Measurements from ENCODE around the gene AVPR1A.
"Not testable (repeated sequence)": the region's sequence is repeated elsewhere in the genome, so short reads cannot be mapped to it uniquely, and the experiment has no call there.

Gene AVPR1A

DNA sequence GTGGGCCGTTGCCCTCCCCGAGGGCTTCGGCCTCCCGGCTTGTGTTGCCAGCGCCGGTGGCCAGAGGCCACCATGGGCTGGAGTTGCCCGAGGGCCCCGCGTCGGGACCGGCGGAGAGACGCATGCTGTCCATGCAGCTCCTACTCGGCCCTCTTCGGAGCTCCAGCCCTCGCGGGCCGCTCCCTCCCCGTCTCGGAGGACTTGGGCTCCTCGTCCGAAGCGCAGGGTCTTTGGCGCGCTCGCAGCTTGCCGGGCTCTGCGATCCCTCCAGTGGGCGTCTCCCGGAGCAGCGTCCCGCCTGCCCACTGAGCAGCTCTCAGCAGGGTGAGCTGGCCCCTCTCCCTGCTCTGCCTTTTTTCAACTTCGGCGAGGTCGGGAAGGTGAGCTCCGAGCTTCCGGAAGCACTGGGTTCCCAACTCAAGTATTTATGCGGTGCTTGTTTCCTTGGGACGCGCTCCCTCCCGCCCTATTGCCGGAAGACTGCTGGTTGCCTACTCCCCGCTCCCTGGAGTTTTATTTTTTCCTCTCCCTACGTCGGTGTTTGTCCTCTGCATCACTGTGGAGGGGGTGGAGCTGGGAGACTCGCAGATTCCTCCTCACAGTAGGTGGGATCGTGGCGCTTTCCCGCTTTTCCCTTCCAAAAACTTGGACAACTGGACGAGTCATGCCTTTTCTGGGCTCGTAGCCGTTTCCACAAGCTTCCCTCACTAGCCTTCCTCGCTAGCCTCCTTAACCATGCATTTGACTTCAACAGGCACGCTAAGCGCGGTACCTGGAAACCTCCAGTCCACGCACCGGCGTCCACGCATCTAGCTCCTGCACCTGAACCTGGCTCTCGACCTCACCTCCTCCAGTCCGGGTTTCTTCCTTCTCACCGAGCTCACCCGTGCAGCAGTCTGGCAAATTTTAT lies at the start of gene AVPR1A:
Gene AVPR1A, minus strand, starts transcription at position 489 of the 910 bp plus-strand sequence. Its CDS starts 365 bp downstream, at position 124.
- in situ Hi-C loops (cut with MboI; ENCODE audit: low sequenced_read_pairs), result no loop called here

GRCh38 chr12:63196168-63196567 lies 45.2 kb upstream of the AVPR1A start:
- in situ Hi-C loops (cut with MboI; ENCODE audit: low sequenced_read_pairs), result no loop called here

- in situ Hi-C loops (cut with MboI; ENCODE audit: low sequenced_read_pairs), result no loop called here
These were observed 28.2 kb upstream of the AVPR1A start for GRCh38 chr12:63179224-63179623.

- in situ Hi-C loops (cut with MboI; ENCODE audit: low sequenced_read_pairs), result no loop called here
These were observed 19.3 kb upstream of the AVPR1A start for GRCh38 chr12:63170321-63170720.

DNA sequence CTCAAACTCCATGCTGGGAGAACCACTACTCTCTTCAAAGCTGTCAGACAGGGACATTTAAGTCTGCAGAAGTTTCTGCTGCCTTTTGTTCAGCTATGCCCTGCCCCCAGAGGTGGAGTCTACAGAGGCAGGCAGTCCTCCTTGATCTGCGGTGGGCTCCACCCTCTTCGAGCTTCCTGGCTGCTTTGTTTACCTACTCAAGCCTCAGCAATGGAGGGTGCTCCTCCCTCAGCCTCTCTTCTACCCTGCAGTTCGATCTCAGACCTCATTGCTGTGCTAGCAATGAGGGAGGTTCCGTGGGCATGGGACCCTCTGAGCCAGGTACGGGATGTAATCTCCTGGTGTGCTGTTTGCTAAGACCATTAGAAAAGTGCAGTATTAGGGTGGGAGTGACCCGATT lies 16.7 kb upstream of the AVPR1A start:
- in situ Hi-C loops (cut with MboI; ENCODE audit: low sequenced_read_pairs), result not testable (repeated sequence)

- in situ Hi-C loops (cut with MboI; ENCODE audit: low sequenced_read_pairs), result no loop called here
These were observed 13.9 kb upstream of the AVPR1A start for GRCh38 chr12:63164911-63165310.

GRCh38 chr12:63163541-63163940 lies 12.5 kb upstream of the AVPR1A start:
- in situ Hi-C loops (cut with MboI; ENCODE audit: low sequenced_read_pairs), result no loop called here

GRCh38 chr12:63155375-63155774 lies 4.4 kb upstream of the AVPR1A start:
- in situ Hi-C loops (cut with MboI; ENCODE audit: low sequenced_read_pairs), result no loop called here

- in situ Hi-C loops (cut with MboI; ENCODE audit: low sequenced_read_pairs), result no loop called here
These were observed 3.6 kb upstream of the AVPR1A start for GRCh38 chr12:63154560-63154959.

GRCh38 chr12:63152321-63152700 lies 1.3 kb upstream of the AVPR1A start:
- in situ Hi-C loops (cut with MboI; ENCODE audit: low sequenced_read_pairs), result no loop called here

GRCh38 chr12:63151623-63152320 lies 771 bp upstream of the AVPR1A start:
- in situ Hi-C loops (cut with MboI; ENCODE audit: low sequenced_read_pairs), result no loop called here

DNA sequence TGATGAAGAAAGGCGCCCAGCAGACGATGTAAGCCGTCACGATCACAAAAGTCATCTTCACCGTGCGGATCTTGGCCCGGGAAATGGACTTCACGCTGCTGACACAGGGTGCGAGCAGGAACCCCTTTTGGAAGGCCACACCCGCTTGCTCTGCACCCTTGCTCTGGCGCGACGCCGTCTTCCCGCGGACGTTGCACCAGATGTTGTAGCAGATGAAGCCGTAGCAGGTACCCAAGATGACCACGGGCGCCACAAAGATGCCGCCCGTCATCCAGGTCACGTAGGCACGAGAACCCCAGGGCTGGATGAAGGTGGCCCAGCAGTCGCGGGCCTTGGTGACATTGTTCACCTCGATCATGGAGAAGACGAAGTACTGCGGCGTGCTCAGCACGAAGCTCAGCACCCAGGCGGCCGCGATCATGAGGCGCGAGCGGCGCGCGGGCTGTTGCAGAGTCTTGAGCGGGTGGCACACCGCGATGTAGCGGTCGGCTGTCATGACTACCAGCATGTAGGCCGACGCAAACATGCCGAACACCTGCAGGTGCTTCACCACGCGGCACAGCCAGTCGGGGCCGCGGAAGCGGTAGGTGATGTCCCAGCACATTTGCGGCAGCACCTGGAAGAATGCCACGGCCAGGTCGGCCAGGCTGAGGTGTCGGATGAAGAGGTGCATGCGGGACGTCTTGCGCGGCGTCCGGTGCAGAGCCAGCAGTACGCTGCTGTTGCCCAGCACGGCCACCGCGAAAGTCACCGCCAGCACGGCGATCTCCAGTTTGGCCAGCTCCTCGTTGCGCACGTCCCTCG lies 890 bp downstream of the AVPR1A start:
- in situ Hi-C loops (cut with MboI; ENCODE audit: low sequenced_read_pairs), result no loop called here

GRCh38 chr12:63144556-63144955 lies 6.4 kb downstream of the AVPR1A start:
- in situ Hi-C loops (cut with MboI; ENCODE audit: low sequenced_read_pairs), result no loop called here

DNA sequence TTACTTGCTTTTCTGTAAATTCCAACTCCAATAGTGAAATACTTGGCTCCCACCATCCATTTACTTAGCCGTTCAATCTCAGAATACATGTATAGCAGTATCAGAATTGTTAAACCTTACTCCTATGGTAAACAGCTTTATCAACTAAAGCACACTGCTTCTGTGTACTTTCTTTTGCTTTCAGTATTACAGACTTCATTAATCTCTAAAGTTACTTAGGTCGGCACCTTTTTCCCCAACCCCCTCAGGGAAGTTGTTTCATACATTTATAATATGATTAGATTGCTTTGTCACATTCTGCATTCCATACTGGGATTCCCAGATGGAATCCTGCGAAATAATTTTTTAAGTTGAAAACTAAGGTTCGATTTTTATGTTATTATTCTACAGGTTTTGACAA lies 12.5 kb downstream of the AVPR1A start:
- in situ Hi-C loops (cut with MboI; ENCODE audit: low sequenced_read_pairs), result no loop called here

DNA sequence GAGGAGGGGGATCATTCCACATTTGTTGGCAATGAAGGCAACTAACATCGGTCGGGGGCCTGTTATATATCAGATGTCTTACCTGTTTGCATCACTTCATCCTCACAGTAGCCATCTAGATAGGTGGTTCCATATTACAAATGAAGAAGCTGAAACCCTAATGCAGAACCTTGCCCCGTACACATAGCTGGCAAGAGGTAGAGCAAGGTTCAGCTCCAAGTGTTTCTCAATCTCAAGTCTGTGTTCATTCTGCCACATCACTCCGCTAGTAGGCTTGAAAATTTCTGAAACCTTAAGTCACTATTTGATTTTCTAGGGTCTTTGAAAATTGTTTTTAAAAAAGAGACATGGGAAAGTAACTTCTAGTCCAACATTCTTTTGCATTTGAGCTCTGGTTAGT lies 17.0 kb downstream of the AVPR1A start:
- in situ Hi-C loops (cut with MboI; ENCODE audit: low sequenced_read_pairs), result no loop called here

- in situ Hi-C loops (cut with MboI; ENCODE audit: low sequenced_read_pairs), result no loop called here
These were observed 18.8 kb downstream of the AVPR1A start for GRCh38 chr12:63132201-63132600.

DNA sequence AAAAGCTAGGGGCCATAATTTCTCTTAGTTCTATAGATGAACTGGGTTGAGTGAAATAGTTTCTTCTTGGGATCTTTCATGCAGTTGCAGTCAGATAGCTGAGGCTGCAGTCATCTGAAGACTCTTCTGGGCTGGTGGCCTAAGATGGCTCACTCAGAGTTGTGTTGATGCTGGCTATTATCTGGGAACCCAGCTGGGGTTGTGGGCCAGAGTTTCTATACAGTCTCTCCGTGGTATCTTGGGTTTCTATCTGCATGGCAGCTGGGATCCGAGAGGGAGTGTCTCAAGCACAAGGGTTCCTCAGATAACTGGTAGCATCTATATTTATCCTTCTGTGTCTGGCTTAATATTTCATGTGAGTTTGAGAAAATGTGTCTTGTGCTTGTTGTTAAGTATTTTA lies 21.1 kb downstream of the AVPR1A start:
- in situ Hi-C loops (cut with MboI; ENCODE audit: low sequenced_read_pairs), result no loop called here

DNA sequence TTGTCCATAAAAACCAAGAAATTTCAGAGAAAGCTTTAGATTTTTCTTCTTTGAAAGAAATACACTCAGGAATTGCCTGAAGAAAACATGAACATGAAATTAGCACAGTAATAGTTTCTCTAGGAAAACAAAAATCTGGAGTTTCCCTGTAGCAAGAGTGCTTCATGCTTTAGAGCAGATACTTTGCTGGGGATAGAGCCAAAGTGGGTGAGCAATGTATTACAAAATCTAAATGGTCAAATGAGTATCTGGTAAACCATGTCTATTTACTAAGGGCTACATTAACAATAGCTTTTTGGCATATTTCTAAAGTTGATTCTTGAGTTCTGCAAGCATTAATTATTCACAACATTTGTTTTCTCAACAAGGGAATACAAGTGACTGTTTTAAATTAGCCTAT lies 26.2 kb downstream of the AVPR1A start:
- in situ Hi-C loops (cut with MboI; ENCODE audit: low sequenced_read_pairs), result no loop called here

DNA sequence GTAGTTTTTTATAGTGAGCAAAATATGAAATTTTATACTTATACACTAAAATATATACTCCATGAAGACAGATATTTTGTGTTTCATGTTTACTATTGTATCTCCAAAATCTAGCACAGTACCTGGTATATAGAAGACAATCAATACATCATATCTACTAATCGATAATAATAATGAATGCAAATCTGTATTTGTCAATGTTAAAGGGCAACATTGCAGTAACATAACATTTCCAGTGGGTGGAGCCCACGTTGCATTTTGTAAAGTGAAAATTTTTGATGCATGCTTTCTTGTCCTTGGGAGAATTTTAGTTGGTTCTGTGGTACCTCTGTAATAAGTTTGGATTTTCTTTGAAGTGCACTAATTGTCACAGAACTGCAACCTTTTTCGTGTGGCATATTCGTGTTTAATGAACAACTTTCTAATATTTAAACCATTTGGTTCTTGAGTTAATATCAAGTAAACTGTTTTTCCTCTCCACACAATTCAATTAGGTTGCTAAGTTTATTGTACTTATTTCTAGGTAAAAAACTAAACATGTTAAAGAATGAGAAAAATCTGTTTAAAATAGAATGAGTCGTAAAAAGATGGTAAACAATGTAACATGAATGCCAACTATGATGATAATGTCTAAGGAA lies 47.4 kb downstream of the AVPR1A start:
- in situ Hi-C loops (cut with MboI; ENCODE audit: low sequenced_read_pairs), result no loop called here

GRCh38 chr12:63101920-63102319 lies 49.1 kb downstream of the AVPR1A start:
- in situ Hi-C loops (cut with MboI; ENCODE audit: low sequenced_read_pairs), result no loop called here

DNA sequence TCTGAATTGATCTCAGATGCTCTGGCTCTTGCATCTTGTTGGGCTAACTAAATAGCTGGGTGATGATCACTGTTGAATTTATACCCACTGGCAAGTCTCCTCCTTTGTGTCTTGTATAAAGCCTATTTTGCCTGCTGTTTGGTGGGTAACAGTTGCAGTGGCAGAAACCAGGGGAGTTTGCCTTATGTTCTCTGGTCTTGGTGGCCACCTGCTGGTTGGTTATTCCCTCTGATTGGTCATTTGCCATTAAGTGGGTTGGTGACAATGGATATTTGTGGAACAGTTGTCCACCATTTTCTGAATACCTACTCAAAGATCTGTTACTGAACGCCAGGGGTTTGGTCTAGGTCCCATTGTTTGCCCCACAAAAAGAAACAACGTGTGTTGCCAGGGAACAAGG lies 52.1 kb downstream of the AVPR1A start:
- in situ Hi-C loops (cut with MboI; ENCODE audit: low sequenced_read_pairs), result no loop called here

Data from hTERT RPE-1 (cell line).